Ramos (cell line): Measurements from ENCODE around the gene C1orf174.

Experiments used
- in situ Hi-C: fragments of 300-500 bp; cut with MboI; formaldehyde crosslinking; loops from one replicate; pipeline ENCODE4 v1.14.3; 2022; ENCODE audit warnings: low sequenced_read_pairs; ENCODE audit not compliant: unreplicated experiment

Gene C1orf174

DNA sequence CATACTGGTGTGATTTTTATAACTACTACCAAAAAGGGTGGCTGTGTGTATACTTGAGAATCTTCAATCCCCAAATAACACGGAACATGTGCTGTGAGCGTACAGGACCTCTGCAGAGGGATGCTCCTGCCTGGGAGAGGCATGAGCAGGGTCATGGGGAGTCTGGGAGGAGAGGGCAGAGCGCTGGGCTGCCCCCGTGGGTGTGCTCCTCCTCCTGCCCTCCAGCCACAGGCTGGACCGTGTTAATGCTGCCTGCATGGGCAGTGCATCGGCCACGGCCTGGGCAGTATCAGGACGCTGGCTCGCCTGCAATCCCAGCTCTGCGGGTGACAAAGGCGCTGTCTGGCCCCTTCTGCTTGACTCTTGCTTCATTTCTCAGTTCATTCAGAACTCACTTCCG is 49.2 kb downstream of the C1orf174 start:
- in situ Hi-C loops = no loop called here

DNA sequence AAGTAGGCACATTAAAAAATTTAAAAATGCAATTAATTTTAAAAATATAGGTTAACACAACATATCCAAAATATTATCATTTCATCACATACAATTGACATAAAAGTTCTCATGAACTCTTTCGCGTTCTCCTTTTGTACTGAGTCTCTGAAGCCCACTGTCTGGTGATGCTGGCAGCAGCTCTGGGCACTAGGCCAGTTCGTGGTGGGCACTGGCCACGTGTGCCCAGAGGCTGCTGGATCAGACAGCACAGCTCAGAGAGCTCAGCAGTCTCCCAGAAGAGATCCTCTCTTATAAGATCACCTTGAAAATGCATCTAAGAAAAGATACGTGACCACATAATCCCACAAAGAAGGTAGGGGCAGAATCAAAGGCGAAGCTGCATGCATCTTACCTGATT is 53.0 kb downstream of the C1orf174 start:
- in situ Hi-C loops = loop anchor here (5.0 kb wide), 1 partner anchor 50 kb away; no protein-coding TSS in a partner anchor

DNA sequence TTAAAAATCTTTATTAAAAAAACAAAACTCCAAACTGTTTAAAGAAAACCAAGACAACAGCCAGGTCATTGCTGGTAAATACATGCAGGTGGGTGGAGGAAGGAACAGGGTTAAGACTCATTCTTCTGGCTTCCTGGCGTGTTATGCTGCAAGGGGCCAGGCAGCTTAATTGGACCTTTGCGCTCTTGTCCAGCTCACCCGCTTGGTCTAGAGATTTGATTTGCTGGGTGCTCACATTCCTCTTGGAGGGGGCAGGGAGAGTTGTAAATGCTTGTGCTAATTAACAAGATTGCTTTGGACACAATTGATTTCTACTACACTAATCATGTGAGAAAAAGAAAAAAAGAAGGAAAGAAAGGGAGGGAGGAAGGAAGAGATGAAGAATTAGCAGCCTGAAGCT is 53.5 kb downstream of the C1orf174 start:
- in situ Hi-C loops = loop anchor here (5.0 kb wide), 1 partner anchor 51 kb away; no protein-coding TSS in a partner anchor

DNA sequence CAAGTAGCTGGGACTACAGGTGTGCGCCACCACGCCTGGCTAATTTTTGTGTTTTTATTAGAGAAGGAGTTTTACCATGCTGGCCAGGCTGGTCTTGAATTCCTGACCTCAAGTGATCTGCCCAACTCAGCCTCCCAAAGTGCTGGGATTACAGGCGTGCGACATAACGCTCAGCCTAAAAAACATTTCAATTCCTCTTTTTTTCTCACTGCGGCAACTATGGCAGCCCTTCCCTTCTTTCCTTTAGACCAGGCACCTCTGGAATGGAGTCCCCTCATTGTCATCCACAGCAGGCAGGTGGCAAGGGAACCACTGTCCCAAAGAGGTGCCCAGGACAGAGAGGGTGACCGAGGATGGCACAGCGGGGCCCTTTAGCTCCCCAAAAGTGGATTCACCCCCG is 57.2 kb downstream of the C1orf174 start:
- in situ Hi-C loops = no loop called here

DNA sequence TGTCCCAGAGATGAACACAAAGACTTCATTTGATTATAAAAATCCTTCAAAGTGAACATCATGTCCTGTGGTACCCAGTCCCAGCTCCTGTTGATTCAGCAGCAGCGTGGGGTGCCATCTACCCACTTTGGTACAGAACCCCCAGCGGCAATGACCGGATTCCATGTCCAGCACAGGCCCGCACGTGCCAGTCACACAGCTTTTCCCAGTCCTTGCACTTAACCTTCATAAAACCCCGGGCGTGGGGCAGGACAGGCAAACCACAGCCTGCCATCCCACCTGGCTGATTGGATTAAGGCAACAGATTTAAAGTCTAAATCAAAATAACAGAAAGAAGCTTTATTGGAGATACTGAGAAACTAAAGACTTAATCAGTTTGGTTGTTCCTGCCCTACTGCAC is 58.6 kb downstream of the C1orf174 start:
- in situ Hi-C loops = no loop called here
